ENCODE measurements around the gene METTL26.

The METTL26 gene

GRCh38 chr16:636206-637080 lies at the start of gene METTL26:
TSS of gene METTL26 (minus strand) at chr16:636305. CDS start at chr16:636290, 15 bp downstream.
- DNase-seq: peak; percentile 96 to 97

- DNase-seq: no peak
These were observed 49.0 kb upstream of the METTL26 start for GRCh38 chr16:684961-685696.

- peak; percentile 86 to 97 for DNase-seq
These were observed 48.1 kb upstream of the METTL26 start, which contains the start of gene JMJD8 for GRCh38 chr16:684071-684794. TSS of gene JMJD8 (minus strand) at chr16:684334. CDS start at chr16:684319, 15 bp downstream.

DNA sequence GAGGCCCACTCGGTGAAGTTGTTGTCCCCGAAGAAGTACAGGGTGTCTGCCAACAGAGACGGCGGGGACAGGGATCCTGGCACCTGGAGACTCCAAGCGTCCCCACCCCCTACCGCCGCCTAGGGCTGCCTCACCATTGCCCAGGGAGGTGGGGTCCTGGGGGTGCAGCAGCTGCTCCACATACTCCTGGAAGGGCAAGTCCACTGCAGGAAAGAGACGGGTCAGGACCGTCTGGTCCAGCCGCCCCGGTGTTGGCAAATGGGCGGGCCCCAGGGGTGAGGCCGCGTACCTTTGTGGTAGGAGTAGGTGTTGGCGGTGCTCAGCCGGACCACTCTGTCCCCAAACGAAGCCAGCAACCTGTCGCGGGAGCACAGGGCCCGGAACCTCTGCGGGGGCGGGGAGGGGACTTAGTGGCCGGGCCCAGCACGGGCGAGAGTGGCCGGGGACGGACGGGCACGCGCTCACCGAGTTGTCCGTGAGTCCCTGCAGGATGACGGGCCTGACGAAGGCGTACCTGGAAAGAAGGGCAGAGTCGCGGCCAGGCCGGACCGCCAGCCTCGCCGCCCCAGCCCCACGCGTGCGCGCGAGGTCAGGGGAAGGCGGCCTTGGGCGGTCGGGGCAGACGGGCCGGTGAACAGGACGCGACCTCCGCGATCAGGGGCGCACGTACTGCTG lies 47.4 kb upstream of the METTL26 start:
- no peak for DNase-seq

GRCh38 chr16:682493-683395 lies 46.6 kb upstream of the METTL26 start:
- DNase-seq: no peak

DNA sequence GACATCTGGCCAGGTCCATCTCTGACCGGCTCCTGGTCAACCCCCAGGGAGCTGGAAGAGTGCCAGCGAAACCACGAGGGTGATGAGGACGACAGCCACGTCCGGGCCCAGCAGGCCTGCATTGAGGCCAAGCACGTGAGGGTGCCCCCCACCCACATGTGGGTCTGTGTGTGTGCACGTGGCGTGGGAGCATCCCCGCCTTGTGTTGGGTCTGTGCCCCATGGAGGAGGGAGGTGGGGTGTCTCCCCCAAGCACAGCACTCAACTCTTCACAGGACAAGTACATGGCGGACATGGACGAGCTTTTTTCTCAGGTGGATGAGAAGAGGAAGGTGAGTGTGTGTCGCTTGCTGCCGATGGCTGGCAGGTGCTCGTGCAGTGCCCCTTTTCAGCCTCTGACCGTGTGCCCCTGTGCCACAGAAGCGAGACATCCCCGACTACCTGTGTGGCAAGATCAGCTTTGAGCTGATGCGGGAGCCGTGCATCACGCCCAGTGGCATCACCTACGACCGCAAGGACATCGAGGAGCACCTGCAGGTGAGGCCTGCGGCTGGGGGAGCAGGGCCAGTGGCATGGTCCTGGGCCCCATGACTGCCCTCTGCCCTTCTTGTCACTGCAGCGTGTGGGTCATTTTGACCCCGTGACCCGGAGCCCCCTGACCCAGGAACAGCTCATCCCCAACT lies 45.8 kb upstream of the METTL26 start:
- no peak for DNase-seq

DNA sequence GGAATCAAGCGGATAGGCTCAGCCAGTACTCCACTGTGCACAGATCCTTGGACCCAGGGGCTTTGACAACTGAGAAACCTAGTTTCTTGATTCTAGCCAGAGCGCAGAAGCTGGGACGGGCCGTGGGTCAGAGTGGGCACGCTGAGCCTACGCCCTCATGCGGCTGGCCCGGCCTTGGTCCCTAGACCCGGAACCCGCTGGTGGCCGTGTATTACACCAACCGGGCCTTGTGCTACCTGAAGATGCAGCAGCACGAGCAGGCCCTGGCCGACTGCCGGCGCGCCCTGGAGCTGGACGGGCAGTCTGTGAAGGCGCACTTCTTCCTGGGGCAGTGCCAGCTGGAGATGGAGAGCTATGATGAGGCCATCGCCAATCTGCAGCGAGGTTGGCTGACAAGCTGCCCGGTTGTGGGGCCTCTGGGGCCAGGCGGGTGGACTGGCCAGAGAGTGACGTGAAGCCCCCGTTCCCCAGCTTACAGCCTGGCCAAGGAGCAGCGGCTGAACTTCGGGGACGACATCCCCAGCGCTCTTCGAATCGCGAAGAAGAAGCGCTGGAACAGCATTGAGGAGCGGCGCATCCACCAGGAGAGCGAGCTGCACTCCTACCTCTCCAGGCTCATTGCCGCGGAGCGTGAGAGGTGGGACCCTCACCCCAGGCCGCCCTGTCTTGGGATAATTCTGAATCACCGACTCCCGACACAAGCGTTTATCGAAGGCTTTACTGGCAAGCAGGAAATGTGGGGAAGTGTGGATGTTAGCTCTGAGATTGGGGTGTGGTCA lies 45.1 kb upstream of the METTL26 start:
- peak; percentile 21 to 48 for DNase-seq

GRCh38 chr16:680625-680945 lies 44.5 kb upstream of the METTL26 start:
- DNase-seq: no peak

- peak; percentile 89 to 93 for DNase-seq
These were observed 43.9 kb upstream of the METTL26 start, which contains the start of gene STUB1 for GRCh38 chr16:679814-680624. TSS of gene STUB1 (plus strand) at chr16:680410. CDS start at chr16:680526, 116 bp downstream.

DNA sequence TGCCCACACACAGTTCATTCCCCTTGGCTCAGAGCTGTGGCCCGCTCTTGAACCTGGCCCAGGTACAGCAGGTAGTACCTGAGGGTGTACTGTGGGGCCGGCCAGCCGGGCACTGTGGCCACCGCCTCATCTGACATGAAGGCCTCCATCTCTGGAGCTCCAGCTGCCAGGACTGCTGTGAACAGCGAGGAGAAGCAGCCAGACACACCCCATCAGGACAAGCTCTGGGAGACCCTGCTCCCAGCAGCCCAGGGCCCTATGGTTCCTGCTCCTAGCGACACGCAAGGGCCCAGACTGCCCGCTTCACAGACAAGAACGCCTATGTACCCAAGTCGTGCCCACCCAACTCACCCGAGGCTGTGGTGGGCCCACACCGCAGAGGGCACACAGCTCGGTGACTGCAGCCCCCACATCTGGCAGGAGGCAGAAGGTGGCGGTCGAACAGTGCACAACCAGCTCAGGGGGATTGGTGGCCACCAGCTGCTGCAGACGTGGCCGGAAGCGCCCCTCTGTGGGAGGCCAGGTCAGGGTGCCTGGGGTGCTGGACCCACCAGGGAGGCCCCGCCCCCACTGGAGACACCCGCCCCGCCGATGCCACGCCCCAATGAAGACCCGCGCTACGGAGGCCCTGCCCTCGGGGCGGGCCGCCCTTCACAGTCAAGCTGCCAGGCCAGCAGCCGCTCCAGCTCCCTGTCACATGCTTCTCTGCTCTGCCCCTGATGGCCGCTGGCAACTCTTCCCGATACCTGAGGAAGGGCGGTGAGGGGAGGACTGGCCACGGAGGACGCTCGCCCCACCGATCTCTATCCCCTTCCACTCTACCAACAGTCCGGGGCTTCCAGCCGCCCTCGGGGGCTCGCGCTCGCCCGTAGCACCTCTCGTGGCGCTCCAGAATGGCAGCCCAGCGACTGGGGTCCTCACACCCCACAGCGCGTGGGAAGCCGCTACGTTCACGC lies 43.0 kb upstream of the METTL26 start:
- peak; percentile 70 to 82 for DNase-seq

DNA sequence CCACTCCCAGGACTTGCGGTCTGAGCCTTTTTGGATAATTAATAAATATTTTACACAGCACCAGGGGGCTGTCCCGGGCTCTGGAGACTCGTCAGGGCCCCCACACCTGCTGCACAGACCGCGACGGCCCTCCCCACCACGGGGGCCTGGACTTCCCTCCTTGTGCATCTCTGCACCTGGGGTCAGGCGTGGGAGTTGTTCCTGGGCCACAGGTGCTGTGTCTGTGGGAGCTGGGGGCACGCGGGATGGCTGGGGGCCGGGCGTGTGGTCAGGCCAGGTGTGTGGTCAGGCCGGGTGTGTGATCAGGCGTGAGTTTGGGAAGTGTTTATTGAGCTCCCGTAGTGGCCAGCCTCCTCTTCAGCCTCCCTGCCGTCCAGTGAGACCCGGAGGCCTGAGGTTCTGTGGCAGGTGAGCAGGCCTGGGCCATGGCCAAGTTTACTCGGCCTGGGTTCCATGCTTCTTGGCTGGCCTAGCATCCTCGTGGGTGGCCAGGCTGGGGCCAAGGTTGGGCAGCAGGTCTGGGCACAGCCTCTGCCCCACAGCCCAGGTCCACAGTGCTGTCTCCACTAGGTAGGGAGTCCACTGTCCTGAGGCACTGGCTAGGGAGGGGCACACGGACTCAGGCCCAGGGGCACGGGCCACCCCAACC lies 42.2 kb upstream of the METTL26 start:
- DNase-seq: no peak

GRCh38 chr16:677316-678190 lies 41.4 kb upstream of the METTL26 start:
- DNase-seq: no peak

GRCh38 chr16:676913-677312 lies 40.8 kb upstream of the METTL26 start:
- no peak for DNase-seq

DNA sequence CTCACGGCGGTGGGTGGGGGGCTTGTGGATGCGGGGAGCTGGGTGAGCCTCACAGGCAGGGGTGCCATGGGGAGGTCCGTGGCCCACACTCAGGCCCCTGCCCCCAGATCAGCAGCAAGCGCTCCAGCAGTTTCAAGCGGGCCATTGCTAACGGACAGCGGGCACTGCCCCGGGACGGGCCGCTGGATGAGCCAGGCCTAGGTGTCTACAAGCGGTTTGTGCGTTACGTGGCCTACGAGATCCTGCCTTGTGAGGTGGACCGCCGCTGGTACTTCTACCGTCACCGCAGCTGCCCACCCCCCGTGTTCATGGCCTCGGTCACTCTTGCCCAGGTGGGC lies 40.4 kb upstream of the METTL26 start:
- DNase-seq: no peak

DNA sequence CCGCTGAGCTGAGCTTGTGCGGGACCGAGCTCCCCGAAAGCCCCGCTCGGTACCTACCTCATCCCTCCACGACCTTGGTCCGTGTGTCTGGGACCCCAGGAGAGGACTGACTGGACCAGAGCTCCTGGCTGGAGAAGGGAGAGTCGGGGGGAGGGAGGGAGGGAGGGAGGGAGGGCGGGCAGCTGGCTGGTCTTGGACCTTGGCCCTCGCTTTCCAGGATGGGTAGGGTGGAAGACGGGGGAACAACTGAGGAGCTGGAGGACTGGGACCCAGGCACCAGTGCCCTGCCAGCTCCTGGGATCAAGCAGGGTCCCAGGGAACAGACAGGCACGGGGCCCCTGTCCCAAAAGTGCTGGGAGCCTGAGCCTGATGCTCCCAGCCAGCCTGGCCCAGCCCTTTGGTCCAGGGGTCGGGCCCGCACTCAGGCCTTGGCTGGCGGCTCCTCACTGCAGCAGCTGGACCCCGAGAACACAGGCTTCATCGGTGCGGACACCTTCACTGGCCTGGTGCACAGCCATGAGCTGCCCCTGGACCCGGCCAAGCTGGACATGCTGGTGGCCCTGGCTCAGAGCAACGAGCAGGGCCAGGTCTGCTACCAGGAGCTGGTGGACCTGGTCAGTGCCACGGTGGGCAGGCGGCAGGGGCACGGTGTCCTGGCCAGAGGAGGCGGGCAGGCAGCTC lies 39.9 kb upstream of the METTL26 start:
- DNase-seq: no peak

Data from NCI-H524 (cell line).